Measurements from ENCODE around the gene ZRANB2. TPM values are rescaled to one million over a fixed set of nuclear protein-coding genes. Genes with fewer than 3 reads are reported as not detected.
A peak's percentile ranks its signal among the peaks of the same experiment; 100 is the strongest.

Gene ZRANB2
- polyA plus RNA-seq, 1 donor from 2014 or later = 181 TPM

DNA sequence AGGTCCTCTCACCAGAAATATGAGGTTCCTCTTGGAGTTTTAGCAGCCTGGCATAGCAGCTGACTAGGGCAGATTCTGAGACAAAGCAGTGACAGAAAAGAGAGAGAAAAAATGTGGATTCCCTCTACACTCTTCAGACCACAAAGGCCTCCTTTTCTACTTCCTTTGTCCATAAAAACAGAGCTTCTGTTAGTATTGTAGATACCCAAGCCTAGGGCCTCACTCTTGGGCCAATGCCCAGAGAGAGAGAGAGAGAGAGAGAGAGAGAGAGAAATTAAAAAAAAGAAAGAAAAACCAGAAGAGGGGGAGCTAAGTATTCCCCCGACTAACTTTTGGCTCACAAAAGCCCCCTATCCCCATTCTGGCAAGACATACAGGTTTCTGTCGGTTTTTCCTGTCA, 2.4 kb upstream of the ZRANB2 start:
- H3K9me2 ChIP-seq (ENCODE audit: insufficient read depth, low read length) = no peaks in the 10 kb centered on the region
- no peak overlapping the region for H3K27ac ChIP-seq (ENCODE audit: low read length)
- no peaks in the 10 kb centered on the region for H3K9me3 ChIP-seq (ENCODE audit: low read length)

DNA sequence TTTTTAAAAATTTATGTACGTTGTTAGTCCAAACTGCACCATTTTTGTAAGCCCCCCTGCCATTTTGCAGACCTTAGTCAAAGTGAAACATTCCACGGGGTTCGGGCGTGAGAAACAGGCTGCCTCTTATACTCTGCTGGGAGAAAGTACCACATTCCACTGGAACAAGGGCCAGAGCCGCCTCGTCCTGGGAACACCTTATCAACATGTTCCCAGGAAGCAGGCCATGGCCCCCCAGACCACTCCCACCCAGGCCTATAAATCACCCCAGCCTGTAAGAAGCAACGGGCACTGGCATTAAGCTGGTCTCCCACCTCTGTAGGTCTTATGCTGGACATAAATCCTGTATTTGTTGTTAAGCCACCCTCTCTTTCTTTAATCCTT, 854 bp upstream of the ZRANB2 start:
- Histone ChIP-seq H3K36me3 (ENCODE audit: insufficient read depth, low read length) (no peaks in the 10 kb centered on the region), H3K4me2 (ENCODE audit: low read length) (peak overlapping the region; percentile 77), H3K9me3 (ENCODE audit: low read length) (no peaks in the 10 kb centered on the region), H2AFZ (ENCODE audit: low read depth, low read length) (peak overlapping the region; percentile 93), H3K9ac (ENCODE audit: low read length) (peak overlapping the region; percentile 84), H3K27me3 (ENCODE audit: insufficient read depth, low read depth, low read length) (no peaks in the 10 kb centered on the region), H3K27ac (ENCODE audit: low read length) (peak overlapping the region; percentile 84), H3K4me3 (ENCODE audit: low read length) (peak overlapping the region; percentile 81), H4K20me1 (ENCODE audit: insufficient read depth) (no peaks in the 10 kb centered on the region), H3F3A (ENCODE audit: insufficient read depth, low read length, poor library complexity, severe bottlenecking) (no peaks in the 10 kb centered on the region), H3K79me2 (replicated peaks; ENCODE audit: insufficient read depth, low read length) (peaks cover 28% of the 10 kb centered on the region), H3K9me2 (ENCODE audit: insufficient read depth, low read length) (no peaks in the 10 kb centered on the region)
- TF ChIP-seq EZH2 (IDR thresholded peaks at IDR 0.05; ENCODE audit: borderline replicate concordance, insufficient read depth, low read length, poor library complexity, severe bottlenecking) (no peak), MXI1 (conservative IDR thresholded peaks at IDR 0.05; ENCODE audit: poor library complexity, severe bottlenecking) (no peak), TAF1 (IDR thresholded peaks at IDR 0.05; ENCODE audit: low read depth) (no peak), RAD21 (conservative IDR thresholded peaks at IDR 0.05) (no peak), EP300 (conservative IDR thresholded peaks at IDR 0.05; ENCODE audit: poor library complexity, severe bottlenecking) (no peak)

More for the DNA sequence above, 2.4 kb upstream of the ZRANB2 start:
- Histone ChIP-seq H3K4me2 (ENCODE audit: low read length) (no peak overlapping the region), H3K36me3 (ENCODE audit: insufficient read depth, low read length) (no peaks in the 10 kb centered on the region), H4K20me1 (ENCODE audit: insufficient read depth) (no peaks in the 10 kb centered on the region), H3K4me3 (ENCODE audit: low read length) (no peak overlapping the region), H3F3A (ENCODE audit: insufficient read depth, low read length, poor library complexity, severe bottlenecking) (no peaks in the 10 kb centered on the region), H3K9ac (ENCODE audit: low read length) (no peak overlapping the region), H3K79me2 (replicated peaks; ENCODE audit: insufficient read depth, low read length) (peaks cover 27% of the 10 kb centered on the region), H3K27me3 (ENCODE audit: insufficient read depth, low read depth, low read length) (no peaks in the 10 kb centered on the region), H2AFZ (ENCODE audit: low read depth, low read length) (no peak overlapping the region)
- TF ChIP-seq REST (IDR thresholded peaks at IDR 0.05; ENCODE audit: borderline replicate concordance) (no peak), MXI1 (conservative IDR thresholded peaks at IDR 0.05; ENCODE audit: poor library complexity, severe bottlenecking) (no peak), EZH2 (IDR thresholded peaks at IDR 0.05; ENCODE audit: borderline replicate concordance, insufficient read depth, low read length, poor library complexity, severe bottlenecking) (no peak), RAD21 (conservative IDR thresholded peaks at IDR 0.05) (no peak), TAF1 (IDR thresholded peaks at IDR 0.05; ENCODE audit: low read depth) (no peak)

DNA sequence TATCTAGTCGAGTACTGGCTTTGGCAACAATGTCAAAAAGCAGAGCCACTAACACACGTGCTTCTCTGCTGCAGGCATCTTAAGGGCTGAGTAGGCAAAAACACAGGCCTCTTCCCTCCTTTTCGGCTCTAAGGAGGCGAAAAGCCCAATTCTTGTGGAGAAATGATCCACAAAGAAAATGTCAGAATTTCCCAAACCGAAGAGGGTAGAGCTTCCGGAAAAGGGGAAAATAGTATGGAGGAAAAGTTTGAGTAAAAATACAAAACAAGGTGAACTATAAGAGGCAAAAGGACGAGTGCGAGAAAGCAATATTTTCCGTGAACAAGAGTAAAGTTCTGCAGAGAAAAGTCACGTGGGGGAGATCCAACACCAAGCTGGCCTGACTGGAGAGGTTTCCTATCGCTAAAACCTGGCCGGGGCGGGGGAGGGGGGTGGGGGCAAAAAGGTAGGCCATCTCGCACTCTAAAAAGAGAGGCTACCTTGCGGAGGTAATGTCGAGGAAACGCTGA, 551 bp downstream of the ZRANB2 start:
- Histone ChIP-seq H3K4me2 (ENCODE audit: low read length) (peak overlapping the region; percentile 88), H4K20me1 (ENCODE audit: insufficient read depth) (no peaks in the 10 kb centered on the region), H3K27ac (ENCODE audit: low read length) (peak overlapping the region; percentile 84), H3K27me3 (ENCODE audit: insufficient read depth, low read depth, low read length) (no peaks in the 10 kb centered on the region), H3K4me3 (ENCODE audit: low read length) (peak overlapping the region; percentile 81), H3K9me2 (ENCODE audit: insufficient read depth, low read length) (no peaks in the 10 kb centered on the region), H3K9ac (ENCODE audit: low read length) (peak overlapping the region; percentile 84), H3F3A (ENCODE audit: insufficient read depth, low read length, poor library complexity, severe bottlenecking) (no peaks in the 10 kb centered on the region), H3K79me2 (replicated peaks; ENCODE audit: insufficient read depth, low read length) (peaks cover 36% of the 10 kb centered on the region), H3K36me3 (ENCODE audit: insufficient read depth, low read length) (no peaks in the 10 kb centered on the region), H2AFZ (ENCODE audit: low read depth, low read length) (peak overlapping the region; percentile 88), H3K9me3 (ENCODE audit: low read length) (no peaks in the 10 kb centered on the region)
- TF ChIP-seq REST (IDR thresholded peaks at IDR 0.05; ENCODE audit: borderline replicate concordance) (no peak), CTCF (IDR thresholded peaks at IDR 0.05; ENCODE audit: poor library complexity, severe bottlenecking) (no peak), MXI1 (conservative IDR thresholded peaks at IDR 0.05; ENCODE audit: poor library complexity, severe bottlenecking) (peak; percentile 85), POLR2AphosphoS5 (IDR thresholded peaks at IDR 0.05) (no peak)

All from neural cell (in vitro differentiated cells).